Measurements from ENCODE around the gene MAP4.

Gene MAP4

GRCh38 chr3:48038971-48039481 is 22.8 kb upstream of the MAP4 start:
- TF ChIP-seq EZH2phosphoT487 (IDR thresholded peaks at IDR 0.05; ENCODE audit: borderline replicate concordance) (no peak), CTCF (conservative IDR thresholded peaks at IDR 0.05; ENCODE audit: low read length) (no peak)
- Histone ChIP-seq H3K9me3 (ENCODE audit: insufficient read depth, low read depth, low read length) (no peaks in the 10 kb centered on the region), H3K79me2 (ENCODE audit: insufficient read depth, low read length) (peaks cover 44% of the 10 kb centered on the region; the same call in 1 of the 2 replicates), H2AFZ (ENCODE audit: low read length) (no peak overlapping the region), H3K9ac (ENCODE audit: low read depth, low read length, poor library complexity, severe bottlenecking) (peak overlapping the region; percentile 40), H4K20me1 (ENCODE audit: insufficient read depth, low read length, poor library complexity, severe bottlenecking) (no peaks in the 10 kb centered on the region), H3K4me3 (ENCODE audit: low read length, poor library complexity, severe bottlenecking) (peak overlapping the region; percentile 53), H3K9me2 (replicated peaks; ENCODE audit: low read depth, low read length) (no peaks in the 10 kb centered on the region), H3K36me3 (ENCODE audit: insufficient read depth, low read length) (no peaks in the 10 kb centered on the region), H3K4me1 (ENCODE audit: insufficient read depth, low read length, poor library complexity, severe bottlenecking) (peaks cover 36% of the 10 kb centered on the region), H3K4me2 (ENCODE audit: low read depth, low read length, poor library complexity, severe bottlenecking) (peak overlapping the region; percentile 77), H3K27me3 (ENCODE audit: insufficient read depth, low read length, poor library complexity, severe bottlenecking) (no peaks in the 10 kb centered on the region), H3F3A (ENCODE audit: low read depth) (no peaks in the 10 kb centered on the region)

- peaks cover 25% of the 10 kb centered on the region for H3K4me1 ChIP-seq (ENCODE audit: insufficient read depth, low read length, poor library complexity, severe bottlenecking)
- H3K9me3 ChIP-seq (ENCODE audit: insufficient read depth, low read depth, low read length), result no peaks in the 10 kb centered on the region
- H3K36me3 ChIP-seq (ENCODE audit: insufficient read depth, low read length), result no peaks in the 10 kb centered on the region
- H3K9ac ChIP-seq (ENCODE audit: low read depth, low read length, poor library complexity, severe bottlenecking), result peak overlapping the region; percentile 13
- peaks cover 4% of the 10 kb centered on the region; the same call in 1 of the 2 replicates for H3F3A ChIP-seq (ENCODE audit: low read depth)
- no peaks in the 10 kb centered on the region for H3K27me3 ChIP-seq (ENCODE audit: insufficient read depth, low read length, poor library complexity, severe bottlenecking)
- no peak for TF ChIP-seq EZH2phosphoT487 (IDR thresholded peaks at IDR 0.05; ENCODE audit: borderline replicate concordance)
- TF ChIP-seq CTCF (conservative IDR thresholded peaks at IDR 0.05; ENCODE audit: low read length), result no peak
- H3K4me3 ChIP-seq (ENCODE audit: low read length, poor library complexity, severe bottlenecking), result no peak overlapping the region
- peak overlapping the region; percentile 45 for H3K4me2 ChIP-seq (ENCODE audit: low read depth, low read length, poor library complexity, severe bottlenecking)
- H4K20me1 ChIP-seq (ENCODE audit: insufficient read depth, low read length, poor library complexity, severe bottlenecking), result peaks cover 4% of the 10 kb centered on the region
- H3K9me2 ChIP-seq (replicated peaks; ENCODE audit: low read depth, low read length), result no peaks in the 10 kb centered on the region
- peaks cover 49% of the 10 kb centered on the region; the same call in 1 of the 2 replicates for H3K79me2 ChIP-seq (ENCODE audit: insufficient read depth, low read length)
- H2AFZ ChIP-seq (ENCODE audit: low read length), result no peak overlapping the region
Observed at GRCh38 chr3:48034000-48034516, 17.8 kb upstream of the MAP4 start.

- Histone ChIP-seq H3K79me2 (ENCODE audit: insufficient read depth, low read length) (peaks cover 29% of the 10 kb centered on the region; the same call in 1 of the 2 replicates), H2AFZ (ENCODE audit: low read length) (no peak overlapping the region), H3K4me1 (ENCODE audit: insufficient read depth, low read length, poor library complexity, severe bottlenecking) (peaks cover 19% of the 10 kb centered on the region), H3K27me3 (ENCODE audit: insufficient read depth, low read length, poor library complexity, severe bottlenecking) (no peaks in the 10 kb centered on the region), H3K4me3 (ENCODE audit: low read length, poor library complexity, severe bottlenecking) (no peak overlapping the region), H3K4me2 (ENCODE audit: low read depth, low read length, poor library complexity, severe bottlenecking) (no peak overlapping the region), H3F3A (ENCODE audit: low read depth) (peaks cover 4% of the 10 kb centered on the region; the same call in 1 of the 2 replicates), H3K9me3 (ENCODE audit: insufficient read depth, low read depth, low read length) (no peaks in the 10 kb centered on the region), H4K20me1 (ENCODE audit: insufficient read depth, low read length, poor library complexity, severe bottlenecking) (peaks cover 4% of the 10 kb centered on the region), H3K9me2 (replicated peaks; ENCODE audit: low read depth, low read length) (no peaks in the 10 kb centered on the region), H3K36me3 (ENCODE audit: insufficient read depth, low read length) (no peaks in the 10 kb centered on the region), H3K9ac (ENCODE audit: low read depth, low read length, poor library complexity, severe bottlenecking) (no peak overlapping the region)
- TF ChIP-seq EZH2phosphoT487 (IDR thresholded peaks at IDR 0.05; ENCODE audit: borderline replicate concordance), result no peak
- TF ChIP-seq CTCF (conservative IDR thresholded peaks at IDR 0.05; ENCODE audit: low read length), result no peak
Observed at GRCh38 chr3:48030188-48030587, 14.0 kb upstream of the MAP4 start.

All from Loucy (cell line).